Lung (tissue), 12 donors: ENCODE data around the gene EDC3. TPM values are rescaled to one million over a fixed set of nuclear protein-coding genes. Genes with fewer than 3 reads are reported as not detected.

Source experiments
- ATAC-seq: fragments of 200-7000 bp; cut with Tn5 transposase; one replicate; pipeline ENCODE4 v1.9.1; 2020; ENCODE audit warnings: moderate number of reproducible peaks; ENCODE audit not compliant: insufficient read depth, low FRiP score
- DNase-seq, 3 donors: peaks; one replicate each; pipeline ENCODE4 v3.0.0-alpha.2; 2013 to 2017
- H3K27ac ChIP-seq, 2 donors: one replicate each; pipeline ENCODE4 v1.5.1; 2013; ENCODE audit warnings: mild to moderate bottlenecking in 2 of 2, moderate library complexity in 2 of 2, control low read depth in 1 of 2, inconsistent platforms in 1 of 2, low read depth in 1 of 2, low read length in 1 of 2
- H3K27me3 ChIP-seq, 3 donors: one replicate each; pipeline ENCODE4 v1.5.1; 2013; ENCODE audit warnings: low read length in 2 of 3; ENCODE audit not compliant: control insufficient read depth in 3 of 3, insufficient read depth in 3 of 3
- H3K36me3 ChIP-seq, 4 donors: one replicate each; pipeline ENCODE4 v1.5.1; 2013; ENCODE audit warnings: low read length in 4 of 4, mild to moderate bottlenecking in 1 of 4, moderate library complexity in 1 of 4; ENCODE audit not compliant: control insufficient read depth in 4 of 4, insufficient read depth in 4 of 4
- H3K4me1 ChIP-seq, 5 donors: one replicate each; pipeline ENCODE4 v1.5.1; 2013; ENCODE audit warnings: low read length in 5 of 5, mild to moderate bottlenecking in 2 of 5, moderate library complexity in 1 of 5; ENCODE audit not compliant: control insufficient read depth in 5 of 5, insufficient read depth in 5 of 5
- H3K4me3 ChIP-seq: one replicate; pipeline ENCODE4 v1.5.1; 2013; ENCODE audit warnings: mild to moderate bottlenecking, control low read depth, moderate library complexity
- H3K9ac ChIP-seq, 2 donors: one replicate each; pipeline ENCODE4 v1.5.1; 2013; ENCODE audit warnings: low read length in 2 of 2, control low read depth in 1 of 2; ENCODE audit not compliant: insufficient read depth in 1 of 2
- H3K9me3 ChIP-seq, 4 donors: one replicate each; pipeline ENCODE4 v1.5.1; 2013; ENCODE audit warnings: low read length in 3 of 4, mild to moderate bottlenecking in 1 of 4, moderate library complexity in 1 of 4; ENCODE audit not compliant: control insufficient read depth in 4 of 4, insufficient read depth in 3 of 4
- CTCF ChIP-seq: IDR thresholded peaks from 2 replicates; pipeline ENCODE4 v1.5.1; 2012; ENCODE audit warnings: mild to moderate bottlenecking; ENCODE audit errors: control extremely low read depth, extremely low read depth
- WGBS, 2 donors: extraction: QIAGEN DNeasy Blood & Tissue Kit; methylation state at CpG; one replicate each; pipeline ENCODE4 v1.1.7; 2013; 5-methylcytosine and 5-hydroxymethylcytosine counted together
- polyA plus RNA-seq, 2 donors: library from polyadenylated mRNA; stranded (reverse); fragments of 200-250 nt; gene quantifications; one replicate each; pipeline ENCODE4 v1.2.1, GENCODE V29; 2013
- total RNA-seq, 2 donors: library from RNA; depleted of rRNA in 1 of 2; stranded (reverse); fragments of >200 nt in 1 of 2; gene quantifications; one replicate each; pipeline ENCODE4 v1.2.1, GENCODE V29; 2014 to 2021
- donor health status: control.
- donor health status: control.
- donor health status: Bipolar disorder and iron deficiency.
- donor health status: healthy.
- donor health status: DM: yes; HTN: yes; CAD: no.

Gene EDC3
- total and polyA plus RNA-seq, 4 donors = 15.3 to 31.9 (median 22.0) TPM

GRCh38 chr15:74653426-74654102, 42.3 kb downstream of the EDC3 start:
- no peak overlapping the region for H3K27ac ChIP-seq

GRCh38 chr15:74651242-74651741, 44.5 kb downstream of the EDC3 start:
- no peaks in the 10 kb centered on the region for H3K27me3 ChIP-seq
- H3K9me3 ChIP-seq = no peaks in the 10 kb centered on the region
- DNase-seq (no peak), ATAC-seq (no peak)
- peaks cover 0 to 13% (median 12%) of the 10 kb centered on the region in 5 donors for H3K4me1 ChIP-seq
- no peak overlapping the region for H3K4me3 ChIP-seq
- H3K36me3 ChIP-seq = peaks cover 0 to 8% (median 2%) of the 10 kb centered on the region in 4 donors
- 79 to 81% methylated on average over 3 of the region's 3 CpGs for WGBS, 2 donors
- no peak overlapping the region for H3K27ac ChIP-seq
- H3K9ac ChIP-seq = no peak overlapping the region
- no peak for TF ChIP-seq CTCF

More at GRCh38 chr15:74653426-74654102, 42.3 kb downstream of the EDC3 start:
- Histone ChIP-seq H3K9me3 (peaks cover 0 to 2% (median 0%) of the 10 kb centered on the region in 4 donors), H3K27me3 (no peaks in the 10 kb centered on the region), H3K4me3 (no peak overlapping the region), H3K9ac (no peak overlapping the region), H3K4me1 (peaks cover 0 to 16% (median 12%) of the 10 kb centered on the region in 5 donors), H3K36me3 (peaks cover 0 to 8% (median 3%) of the 10 kb centered on the region in 4 donors)
- 72 to 79% methylated on average over 7 of the region's 7 CpGs for WGBS, 2 donors
- DNase-seq (peak; percentile 18 to 58 (median 32)), ATAC-seq (no peak)
- TF ChIP-seq CTCF = no peak

DNA sequence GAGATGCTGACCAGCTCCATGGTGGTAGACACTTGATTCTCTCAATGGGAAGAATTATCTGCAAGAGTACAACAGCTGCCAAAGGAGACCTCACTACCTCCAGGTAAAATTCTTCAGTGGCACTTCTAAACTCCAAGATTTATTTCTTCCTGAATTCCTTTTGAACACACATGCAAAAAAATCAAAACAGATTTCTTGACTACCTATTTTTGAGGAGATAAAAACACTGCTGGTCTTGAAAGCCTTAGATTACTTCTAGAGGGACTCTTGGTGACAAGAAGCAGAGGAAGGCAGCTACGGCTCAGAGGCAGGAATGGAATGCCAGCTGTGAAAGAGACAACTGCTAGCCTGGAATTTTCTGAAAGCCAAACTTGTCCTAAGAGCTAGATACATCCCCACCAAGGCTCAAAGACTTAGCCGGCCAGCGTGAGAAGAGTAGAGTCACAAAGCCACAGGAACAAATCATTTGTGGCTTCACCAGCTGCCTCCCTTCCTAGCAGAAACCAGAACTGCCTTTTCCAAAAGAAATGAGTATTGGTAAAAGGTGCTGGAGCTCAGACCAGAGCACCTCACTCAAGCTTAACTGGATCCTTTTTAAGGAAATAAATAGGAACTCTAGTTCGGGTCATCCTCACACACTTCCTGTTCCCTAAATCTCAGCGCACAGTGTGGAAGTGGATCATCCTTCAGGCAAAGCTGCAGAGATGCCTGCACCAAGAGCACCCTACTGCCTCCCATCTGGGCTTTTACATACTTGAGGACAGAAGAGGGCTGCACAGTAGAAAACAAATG, 47.6 kb downstream of the EDC3 start:
- H3K9me3 ChIP-seq = no peaks in the 10 kb centered on the region
- no peak overlapping the region for H3K9ac ChIP-seq
- DNase-seq (no peak), ATAC-seq (no peak)
- H3K36me3 ChIP-seq = peaks cover 0 to 4% (median under 1%) of the 10 kb centered on the region in 4 donors
- no peak overlapping the region for H3K27ac ChIP-seq
- peaks cover under 1 to 14% (median 7%) of the 10 kb centered on the region in 5 donors for H3K4me1 ChIP-seq
- H3K4me3 ChIP-seq = no peak overlapping the region
- TF ChIP-seq CTCF = no peak
- no peaks in the 10 kb centered on the region for H3K27me3 ChIP-seq
- 71 to 73% methylated on average over 5 of the region's 5 CpGs for WGBS, 2 donors
